Osteoblast (primary cell): ENCODE data around the gene TEX51. TPM values are rescaled to one million over a fixed set of nuclear protein-coding genes. Genes with fewer than 3 reads are reported as not detected.
A peak's percentile ranks its signal among the peaks of the same experiment; 100 is the strongest.

Source experiments
- DNase-seq: peaks from one replicate; pipeline ENCODE4 v3.0.0; 2011; ENCODE audit warnings: low spot score, mixed read lengths; ENCODE audit not compliant: insufficient read length; ENCODE audit errors: missing footprints
- H2AFZ ChIP-seq: 2 replicates; pipeline ENCODE4 v1.6.0; 2011; ENCODE audit warnings: mild to moderate bottlenecking, low read length
- H3K27ac ChIP-seq: 2 replicates; pipeline ENCODE4 v1.5.1; 2011; ENCODE audit warnings: mild to moderate bottlenecking, low read depth, low read length, moderate library complexity
- H3K27me3 ChIP-seq: 2 replicates; pipeline ENCODE4 v1.6.0; 2012; ENCODE audit warnings: mild to moderate bottlenecking, control low read depth, inconsistent platforms, low read length, moderate library complexity; ENCODE audit not compliant: insufficient read depth
- H3K36me3 ChIP-seq: 2 replicates; pipeline ENCODE4 v1.5.1; 2011; ENCODE audit warnings: mild to moderate bottlenecking, low read length, control low read depth, moderate library complexity; ENCODE audit not compliant: insufficient read depth
- H3K4me1 ChIP-seq: 2 replicates; pipeline ENCODE4 v1.5.1; 2011; ENCODE audit warnings: mild to moderate bottlenecking, low read length, control low read depth, moderate library complexity; ENCODE audit not compliant: insufficient read depth
- H3K4me2 ChIP-seq: 2 replicates; pipeline ENCODE4 v1.6.0; 2011; ENCODE audit warnings: mild to moderate bottlenecking, low read length; ENCODE audit not compliant: insufficient read depth
- H3K4me3 ChIP-seq: fragments of 200-600 bp; sonication (generic); 3 replicates; pipeline ENCODE4 v1.5.1; 2012; ENCODE audit warnings: mild to moderate bottlenecking, low read length, inconsistent platforms; ENCODE audit not compliant: insufficient read depth
- H3K79me2 ChIP-seq: 2 replicates; pipeline ENCODE4 v1.6.0; 2012; ENCODE audit warnings: mild to moderate bottlenecking, low read length, control low read depth, inconsistent platforms; ENCODE audit not compliant: insufficient read depth
- H3K9me3 ChIP-seq: 2 replicates; pipeline ENCODE4 v1.5.1; 2011; ENCODE audit warnings: low read depth, low read length, control low read depth
- H4K20me1 ChIP-seq: 2 replicates; pipeline ENCODE4 v1.6.0; 2012; ENCODE audit warnings: mild to moderate bottlenecking, low read length, control low read depth; ENCODE audit not compliant: insufficient read depth
- total RNA-seq: library from RNA; depleted of rRNA; stranded (reverse); fragments of >200 nt; gene quantifications from 2 replicates; pipeline ENCODE4 v1.2.3, GENCODE V29; 2012
- TF ChIP-seq, protein P1 (sequence below): IDR thresholded peaks from 2 replicates; pipeline ENCODE4 v1.5.1; 2011; ENCODE audit warnings: mild to moderate bottlenecking, low read depth, low read length, moderate library complexity; ENCODE audit errors: extremely low read depth

The TEX51 gene
- total RNA-seq, 1 donor, result not detected

DNA sequence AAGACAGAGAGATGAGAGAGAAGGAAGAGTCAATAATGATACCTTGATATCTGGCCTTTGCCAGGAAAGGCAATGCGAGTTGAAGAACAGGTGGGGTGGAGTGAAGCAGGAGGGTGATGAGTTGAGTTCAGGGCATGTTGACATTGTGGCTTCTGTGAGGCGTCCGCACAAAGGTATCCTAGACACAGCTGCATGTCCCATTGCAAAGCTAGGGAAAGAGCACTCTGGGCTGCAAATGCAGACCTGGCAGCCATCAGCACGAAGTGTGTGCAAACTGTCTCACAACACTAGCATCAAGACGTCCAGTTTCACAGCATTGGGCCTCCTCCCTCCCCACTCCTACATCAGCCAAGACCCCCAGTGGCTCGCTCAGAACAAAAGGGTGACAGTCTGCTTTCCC is 36.1 kb downstream of the TEX51 start:
- H4K20me1 ChIP-seq, result no peaks in the 10 kb centered on the region
- no peaks in the 10 kb centered on the region for H3K36me3 ChIP-seq
- H3K79me2 ChIP-seq, result no peaks in the 10 kb centered on the region
- no peak overlapping the region for H3K4me2 ChIP-seq
- H3K27ac ChIP-seq, result no peak overlapping the region
- no peak for DNase-seq
- H3K4me3 ChIP-seq, result no peak overlapping the region
- H3K4me1 ChIP-seq, result no peaks in the 10 kb centered on the region
- TF ChIP-seq, protein P1, sequence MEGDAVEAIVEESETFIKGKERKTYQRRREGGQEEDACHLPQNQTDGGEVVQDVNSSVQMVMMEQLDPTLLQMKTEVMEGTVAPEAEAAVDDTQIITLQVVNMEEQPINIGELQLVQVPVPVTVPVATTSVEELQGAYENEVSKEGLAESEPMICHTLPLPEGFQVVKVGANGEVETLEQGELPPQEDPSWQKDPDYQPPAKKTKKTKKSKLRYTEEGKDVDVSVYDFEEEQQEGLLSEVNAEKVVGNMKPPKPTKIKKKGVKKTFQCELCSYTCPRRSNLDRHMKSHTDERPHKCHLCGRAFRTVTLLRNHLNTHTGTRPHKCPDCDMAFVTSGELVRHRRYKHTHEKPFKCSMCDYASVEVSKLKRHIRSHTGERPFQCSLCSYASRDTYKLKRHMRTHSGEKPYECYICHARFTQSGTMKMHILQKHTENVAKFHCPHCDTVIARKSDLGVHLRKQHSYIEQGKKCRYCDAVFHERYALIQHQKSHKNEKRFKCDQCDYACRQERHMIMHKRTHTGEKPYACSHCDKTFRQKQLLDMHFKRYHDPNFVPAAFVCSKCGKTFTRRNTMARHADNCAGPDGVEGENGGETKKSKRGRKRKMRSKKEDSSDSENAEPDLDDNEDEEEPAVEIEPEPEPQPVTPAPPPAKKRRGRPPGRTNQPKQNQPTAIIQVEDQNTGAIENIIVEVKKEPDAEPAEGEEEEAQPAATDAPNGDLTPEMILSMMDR, result no peak
- no peaks in the 10 kb centered on the region for H3K27me3 ChIP-seq
- no peaks in the 10 kb centered on the region for H3K9me3 ChIP-seq
- H2AFZ ChIP-seq, result no peak overlapping the region

DNA sequence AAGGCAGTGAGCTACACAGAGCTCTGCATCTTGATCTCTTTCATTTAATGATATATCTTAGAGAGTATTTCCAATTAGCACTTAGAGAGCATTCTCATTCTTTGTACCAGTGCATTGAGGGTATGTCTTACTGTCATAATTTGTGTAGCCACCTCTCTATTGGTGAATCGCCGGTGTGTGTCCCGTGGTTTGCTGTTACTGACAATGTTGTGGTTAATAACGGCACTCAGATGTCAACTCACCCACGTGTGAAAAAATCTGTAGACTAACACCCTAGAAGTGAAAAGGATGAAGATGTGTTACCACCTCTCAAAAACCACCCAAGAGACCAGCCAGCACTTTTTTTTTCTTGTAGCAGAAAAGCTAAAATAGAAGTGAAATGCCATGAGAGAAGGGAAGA is 37.1 kb downstream of the TEX51 start:
- DNase-seq, result no peak
- Histone ChIP-seq H3K4me3 (no peak overlapping the region), H3K27me3 (no peaks in the 10 kb centered on the region), H3K36me3 (no peaks in the 10 kb centered on the region), H3K79me2 (no peaks in the 10 kb centered on the region), H4K20me1 (no peaks in the 10 kb centered on the region), H2AFZ (no peak overlapping the region), H3K27ac (no peak overlapping the region), H3K9me3 (no peaks in the 10 kb centered on the region), H3K4me2 (no peak overlapping the region), H3K4me1 (no peaks in the 10 kb centered on the region)
- TF ChIP-seq, protein P1, result no peak

DNA sequence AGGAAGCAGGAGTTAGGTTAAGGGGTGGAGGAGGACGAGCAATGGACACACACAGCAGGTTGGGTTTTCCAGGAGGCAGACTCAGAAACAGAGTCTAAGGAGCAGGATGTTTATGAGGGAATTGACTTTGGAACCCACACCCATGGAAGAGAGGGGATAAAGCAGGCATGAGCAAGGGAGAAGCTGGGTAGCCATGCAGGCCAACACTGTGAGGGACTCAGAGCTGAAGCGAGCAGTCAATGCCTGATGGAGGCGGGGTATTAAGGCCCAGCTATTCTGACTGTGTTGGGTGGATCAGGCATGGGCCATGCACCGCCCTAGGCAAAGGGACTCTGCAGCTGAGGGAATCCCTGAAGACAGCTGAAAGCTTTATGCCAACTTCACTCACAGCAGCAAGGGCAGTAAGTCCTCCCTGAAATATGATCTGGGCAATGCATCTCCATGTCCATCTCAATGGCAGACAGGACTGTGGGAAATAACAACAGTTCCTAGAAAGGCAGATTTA is 37.6 kb downstream of the TEX51 start:
- H3K27me3 ChIP-seq, result no peaks in the 10 kb centered on the region
- H4K20me1 ChIP-seq, result no peaks in the 10 kb centered on the region
- H3K4me2 ChIP-seq, result no peak overlapping the region
- H3K4me3 ChIP-seq, result no peak overlapping the region
- H3K9me3 ChIP-seq, result no peaks in the 10 kb centered on the region
- H3K27ac ChIP-seq, result no peak overlapping the region
- H3K4me1 ChIP-seq, result no peaks in the 10 kb centered on the region
- TF ChIP-seq, protein P1, result no peak
- peak; percentile 66 for DNase-seq
- no peaks in the 10 kb centered on the region for H3K79me2 ChIP-seq
- H2AFZ ChIP-seq, result no peak overlapping the region
- no peaks in the 10 kb centered on the region for H3K36me3 ChIP-seq

DNA sequence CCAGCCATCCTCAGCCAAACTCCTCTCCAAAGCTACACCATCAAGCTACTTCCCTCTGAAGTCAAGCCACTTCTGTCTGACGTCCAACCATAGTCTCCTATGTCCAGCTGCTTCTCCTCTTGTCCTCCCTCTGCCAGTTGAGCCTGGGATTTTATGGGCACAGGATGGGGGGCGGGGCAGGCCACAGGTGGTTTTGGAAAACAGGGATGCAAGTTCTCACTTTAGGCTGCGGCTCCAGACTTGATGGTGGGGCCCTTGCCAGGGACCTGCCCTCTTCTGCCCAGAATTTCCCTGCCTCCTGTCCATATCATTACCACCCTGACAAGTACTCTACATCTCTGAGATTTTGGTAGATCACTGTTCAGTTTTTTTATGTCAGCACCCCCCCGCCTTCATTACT is 41.6 kb downstream of the TEX51 start:
- Histone ChIP-seq H3K27me3 (no peaks in the 10 kb centered on the region), H3K4me1 (no peaks in the 10 kb centered on the region), H2AFZ (no peak overlapping the region), H3K4me3 (no peak overlapping the region), H3K4me2 (no peak overlapping the region), H4K20me1 (no peaks in the 10 kb centered on the region), H3K79me2 (no peaks in the 10 kb centered on the region), H3K9me3 (no peaks in the 10 kb centered on the region), H3K36me3 (no peaks in the 10 kb centered on the region), H3K27ac (no peak overlapping the region)
- TF ChIP-seq, protein P1, result no peak
- DNase-seq, result no peak
